HS-27A (cell line): ENCODE data around the gene AOX1.
"Not testable (repeated sequence)": the region's sequence is repeated elsewhere in the genome, so short reads cannot be mapped to it uniquely, and the experiment has no call there.

Source experiments
- DNase-seq: peaks from one replicate; pipeline ENCODE4 v3.0.0-alpha.2; 2012; ENCODE audit warnings: low read depth, missing footprints

The AOX1 gene

DNA sequence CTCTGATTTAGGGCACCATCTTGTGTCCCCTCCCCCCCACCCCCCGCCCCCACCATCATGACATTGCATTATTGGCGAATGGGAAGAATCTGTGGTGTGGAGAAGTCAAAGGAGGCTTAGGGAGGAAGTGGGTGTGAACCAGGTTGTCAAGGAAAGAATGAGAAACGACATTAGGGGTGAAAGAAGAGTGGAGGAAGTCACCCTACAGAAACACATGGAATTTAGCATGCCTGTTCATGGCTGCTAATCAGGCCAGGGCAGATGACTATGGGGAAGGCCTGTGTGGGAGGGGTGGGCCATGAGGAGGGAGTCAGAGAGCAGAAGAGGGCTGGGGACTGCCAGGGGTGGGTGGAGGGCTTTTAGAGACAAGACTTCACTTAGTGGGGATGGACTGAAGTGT, 81.6 kb downstream of the AOX1 start:
- no peak for DNase-seq

DNA sequence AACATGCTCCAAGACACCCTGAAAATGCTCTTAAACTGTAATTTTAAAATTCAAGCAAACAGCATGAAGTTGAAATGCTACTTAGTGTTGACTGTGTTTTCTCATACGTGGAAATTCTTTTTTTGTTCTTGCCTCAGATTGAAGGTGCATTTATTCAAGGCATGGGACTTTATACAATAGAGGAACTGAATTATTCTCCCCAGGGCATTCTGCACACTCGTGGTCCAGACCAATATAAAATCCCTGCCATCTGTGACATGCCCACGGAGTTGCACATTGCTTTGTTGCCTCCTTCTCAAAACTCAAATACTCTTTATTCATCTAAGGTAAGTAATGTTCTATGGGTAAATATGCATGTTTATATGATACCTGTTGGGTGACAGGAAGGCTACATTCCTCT, 82.7 kb downstream of the AOX1 start:
- no peak for DNase-seq

- no peak for DNase-seq
Measured at GRCh38 chr2:200669308-200669707, 83.5 kb downstream of the AOX1 start.

DNA sequence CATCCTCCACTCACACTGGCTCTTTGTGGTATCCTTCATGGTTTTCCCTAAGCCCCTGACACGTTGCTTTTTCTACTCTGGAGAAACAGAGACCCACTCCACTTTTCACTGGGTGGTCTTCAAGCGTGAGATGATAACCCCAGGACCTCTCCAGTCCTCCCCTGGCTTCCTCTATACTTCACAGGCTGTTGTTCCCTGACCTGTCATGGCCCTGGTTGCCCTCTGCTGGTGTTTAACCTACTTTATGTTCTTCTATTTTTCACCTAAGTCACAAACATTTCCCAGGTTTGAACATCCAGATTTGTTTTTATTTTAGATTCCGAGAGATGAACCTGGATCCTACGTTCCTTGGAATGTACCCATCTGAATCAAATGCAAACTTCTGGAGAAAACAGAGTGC, 84.5 kb downstream of the AOX1 start:
- DNase-seq, result no peak

- DNase-seq, result no peak
Measured at GRCh38 chr2:200670751-200671150, 84.9 kb downstream of the AOX1 start.

GRCh38 chr2:200673191-200673590, 87.4 kb downstream of the AOX1 start:
- no peak for DNase-seq

GRCh38 chr2:200674837-200675236, 89.0 kb downstream of the AOX1 start:
- no peak for DNase-seq

- no peak for DNase-seq
Measured at GRCh38 chr2:200677171-200677570, 91.4 kb downstream of the AOX1 start.

- DNase-seq, result no peak
Measured at GRCh38 chr2:200677721-200678532, 92.1 kb downstream of the AOX1 start.

DNA sequence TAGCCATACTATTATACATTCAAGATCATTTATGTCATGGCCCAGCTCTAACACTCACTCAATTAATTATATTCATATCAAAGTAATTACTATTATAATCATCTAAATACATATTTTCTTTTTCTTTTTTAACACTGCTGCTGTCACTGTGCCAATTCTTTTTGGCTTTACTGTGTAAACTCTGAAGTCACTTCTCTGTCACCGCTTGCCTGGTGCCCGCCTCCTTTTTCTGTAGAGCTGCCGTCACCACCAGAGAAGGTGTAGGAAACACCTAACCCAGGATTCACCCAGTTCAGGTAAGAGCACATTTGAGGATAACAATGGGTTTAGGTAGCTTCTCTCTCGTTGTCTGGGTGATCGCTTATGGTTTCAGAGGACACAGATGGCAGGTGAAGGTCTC, 93.3 kb downstream of the AOX1 start:
- no peak for DNase-seq

DNA sequence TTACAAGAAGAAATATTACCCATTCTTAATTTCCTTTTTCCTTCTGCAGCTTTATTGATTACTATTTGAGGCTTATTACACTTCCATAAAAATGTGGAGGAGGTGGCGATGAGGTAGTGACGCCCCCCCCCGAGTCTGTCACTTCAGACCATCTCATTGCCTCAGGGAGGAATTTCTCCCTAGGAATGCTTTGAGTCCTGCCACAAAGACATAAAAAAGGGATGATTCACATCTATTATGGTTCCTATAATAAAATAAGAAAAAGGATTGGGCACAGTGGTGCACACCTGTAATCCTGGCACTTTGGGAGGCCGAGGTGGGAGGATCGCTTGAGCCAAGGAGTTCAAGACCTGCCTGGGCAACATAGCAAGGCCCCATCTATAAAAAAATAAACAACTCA, 93.7 kb downstream of the AOX1 start:
- no peak for DNase-seq

- DNase-seq, result no peak
Measured at GRCh38 chr2:200681697-200682096, 95.9 kb downstream of the AOX1 start.

DNA sequence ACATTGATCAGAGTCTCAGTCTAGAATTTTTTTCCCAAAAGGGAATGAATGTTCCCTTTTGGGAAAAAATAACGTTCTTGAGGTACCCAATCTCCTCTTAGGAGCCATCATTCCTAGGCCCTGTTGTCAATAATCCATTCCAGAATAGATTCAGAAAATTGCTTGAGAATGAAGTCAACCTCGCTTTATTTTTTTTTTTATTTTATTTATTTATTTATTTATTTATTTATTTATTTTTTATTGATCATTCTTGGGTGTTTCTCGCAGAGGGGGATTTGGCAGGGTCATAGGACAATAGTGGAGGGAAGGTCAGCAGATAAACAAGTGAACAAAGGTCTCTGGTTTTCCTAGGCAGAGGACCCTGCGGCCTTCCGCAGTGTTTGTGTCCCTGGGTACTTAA, 96.6 kb downstream of the AOX1 start:
- DNase-seq, result not testable (repeated sequence)

DNA sequence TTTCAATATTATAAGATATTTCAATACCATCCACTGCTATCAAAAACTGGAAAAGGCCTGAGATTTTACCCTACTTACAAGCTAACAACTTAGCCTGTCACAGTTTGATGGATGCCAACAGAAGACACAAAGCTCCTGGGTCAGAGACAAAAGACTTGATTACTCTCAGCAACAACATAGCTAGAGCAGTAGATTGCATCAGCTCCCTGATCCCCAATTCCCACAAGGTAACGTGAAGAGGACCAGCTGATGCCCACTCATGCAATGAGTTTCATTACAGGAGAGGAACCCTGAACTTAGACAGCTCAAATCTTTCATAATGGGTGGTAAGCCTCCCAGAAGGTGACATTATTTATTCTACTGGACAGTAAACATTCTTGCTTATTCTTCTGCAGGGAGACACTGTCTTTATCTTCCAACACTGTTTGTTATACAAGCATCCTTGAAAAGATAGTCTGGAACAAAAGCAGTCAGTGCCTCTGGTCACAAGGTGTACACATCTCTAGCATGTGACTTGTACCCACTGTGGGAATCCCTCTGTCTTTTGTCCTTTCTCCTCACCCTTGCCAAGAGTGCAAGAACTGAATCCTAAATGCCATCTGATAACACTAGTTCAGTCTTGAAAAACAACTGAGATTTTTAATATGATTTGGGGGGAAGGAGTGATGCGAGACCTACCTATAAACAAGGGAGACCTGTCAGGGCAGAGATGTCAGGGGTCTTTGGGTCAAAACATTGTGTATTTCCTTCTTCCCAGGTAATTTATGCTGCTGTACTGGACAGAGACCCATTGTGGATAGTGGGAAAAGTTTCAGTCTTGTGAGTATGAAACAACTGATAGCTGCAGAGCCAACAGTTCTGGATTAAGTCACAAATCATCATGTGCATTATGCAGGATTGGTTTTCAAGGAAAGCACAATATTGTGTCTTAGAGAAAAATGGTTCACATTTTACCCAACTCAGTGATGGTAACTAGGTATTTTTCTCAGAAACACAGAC, 102.4 kb downstream of the AOX1 start:
- no peak for DNase-seq

GRCh38 chr2:200689115-200689514, 103.3 kb downstream of the AOX1 start:
- DNase-seq, result no peak

GRCh38 chr2:200693836-200694470, 108.1 kb downstream of the AOX1 start:
- DNase-seq, result no peak

DNA sequence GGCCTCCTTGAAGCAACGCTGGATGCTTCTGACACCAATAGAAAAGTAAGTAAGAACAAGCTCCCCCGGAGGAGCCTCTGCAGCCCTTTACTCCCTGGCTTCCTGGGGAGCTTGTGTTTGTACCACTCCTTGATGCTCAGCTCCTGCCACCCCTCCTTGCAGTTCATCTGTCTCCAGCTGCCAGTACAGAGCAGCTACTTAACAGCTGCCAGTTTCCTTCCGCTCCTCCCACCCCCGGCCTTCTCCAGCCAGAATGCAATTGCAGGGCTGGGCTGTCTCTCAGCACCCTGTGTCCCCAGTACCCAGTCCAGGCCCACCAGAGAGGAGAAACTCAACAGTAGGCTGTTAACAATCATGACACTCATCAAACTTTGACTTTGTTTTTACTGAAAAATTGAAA, 109.4 kb downstream of the AOX1 start:
- DNase-seq, result no peak

DNA sequence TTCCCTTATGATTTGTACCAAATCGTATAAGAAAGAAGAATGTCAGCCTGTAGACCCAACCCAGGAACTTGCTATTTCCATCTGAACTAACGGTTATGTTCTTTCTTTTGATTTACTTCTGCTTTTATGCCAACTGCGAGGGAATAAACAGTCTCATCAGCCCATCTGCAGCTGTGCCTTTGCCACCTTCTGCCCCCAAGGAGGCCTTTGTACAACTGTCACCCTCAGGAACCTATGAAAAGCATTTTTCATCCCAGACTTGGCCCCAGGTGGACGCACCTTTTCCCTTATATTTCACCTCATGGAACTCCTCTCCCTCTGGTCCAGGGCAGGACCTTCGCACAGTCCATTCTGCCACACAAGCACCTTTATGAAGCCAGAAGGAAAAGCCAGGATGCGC, 109.8 kb downstream of the AOX1 start:
- DNase-seq, result no peak

DNA sequence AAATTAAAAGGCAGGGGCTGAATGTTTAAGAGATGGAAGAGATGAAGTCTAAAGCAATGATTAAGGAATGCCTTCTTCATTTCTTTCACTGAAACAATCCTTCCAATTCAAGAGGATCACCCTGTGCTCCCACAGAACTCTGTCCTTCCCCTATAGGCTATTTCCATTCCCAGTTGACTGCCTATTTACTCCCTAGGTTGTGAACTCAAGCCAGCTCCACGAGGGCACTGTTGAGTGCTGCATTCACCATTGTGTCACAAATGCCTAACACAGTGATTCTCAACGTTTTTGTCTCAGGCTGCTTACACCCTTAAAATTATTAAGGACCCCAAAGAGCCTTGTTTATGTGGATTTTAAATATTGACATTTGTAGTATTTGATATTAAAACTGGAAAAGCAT, 112.4 kb downstream of the AOX1 start:
- no peak for DNase-seq

GRCh38 chr2:200699310-200699709, 113.5 kb downstream of the AOX1 start:
- no peak for DNase-seq

- DNase-seq, result no peak
Measured at GRCh38 chr2:200700856-200701255, 115.0 kb downstream of the AOX1 start.

GRCh38 chr2:200702044-200702443, 116.2 kb downstream of the AOX1 start:
- DNase-seq, result no peak
